A673 (cell line): Measurements from ENCODE around the gene SYTL3. TPM values are rescaled to one million over a fixed set of nuclear protein-coding genes. Genes with fewer than 3 reads are reported as not detected.
A peak's percentile ranks its signal among the peaks of the same experiment; 100 is the strongest.

ENCODE experiments used
- BruUV-seq: library from RNA; stranded (reverse); fragments of 400-500 nt; replicated peaks from 2 replicates; lab custom pipeline; 2021; lab: Mats Ljungman, UMichigan
- CTCF ChIA-PET: fragments of 300-600 bp; sonication (Branson Sonifier 250); formaldehyde crosslinking; loops from one replicate; lab custom pipeline; 2022; ENCODE audit warnings: antibody characterized with exemption; lab: Charles Lee
- POLR2A ChIA-PET: fragments of 300-600 bp; sonication (Branson Sonifier 250); formaldehyde crosslinking; loops from one replicate; lab custom pipeline; 2022; ENCODE audit warnings: antibody characterized with exemption; ENCODE audit not compliant: low non-redundant PET; lab: Charles Lee
- DNase-seq: peaks from one replicate; pipeline ENCODE4 v3.0.0-alpha.2; 2015; ENCODE audit warnings: low spot score
- H3K27ac ChIP-seq: fragments of 200-600 bp; sonication (generic); 2 replicates; pipeline ENCODE4 v1.5.1; 2016; ENCODE audit warnings: mixed run types, low read depth, mild to moderate bottlenecking, mixed read lengths, antibody characterized with exemption, low read length; ENCODE audit not compliant: poor library complexity, severe bottlenecking
- H3K27me3 ChIP-seq: fragments of 200-600 bp; sonication (generic); replicated peaks from 2 replicates; pipeline ENCODE4 v1.6.1; 2017; ENCODE audit warnings: mixed run types, low read depth, mild to moderate bottlenecking, mixed read lengths, antibody characterized with exemption, low read length; ENCODE audit not compliant: insufficient read depth, poor library complexity
- H3K36me3 ChIP-seq: fragments of 200-600 bp; sonication (generic); 2 replicates; pipeline ENCODE4 v1.6.1; 2016; ENCODE audit warnings: mixed run types, mild to moderate bottlenecking, mixed read lengths, antibody characterized with exemption, low read length; ENCODE audit not compliant: insufficient read depth, poor library complexity, severe bottlenecking
- H3K4me1 ChIP-seq: fragments of 200-600 bp; sonication (generic); 2 replicates; pipeline ENCODE4 v1.6.1; 2017; ENCODE audit warnings: mixed run types, mild to moderate bottlenecking, mixed read lengths, antibody characterized with exemption, low read length; ENCODE audit not compliant: insufficient read depth, poor library complexity, severe bottlenecking
- H3K4me3 ChIP-seq: fragments of 200-600 bp; sonication (generic); 2 replicates; pipeline ENCODE4 v1.5.1; 2016; ENCODE audit warnings: low read depth, mixed run types, mild to moderate bottlenecking, mixed read lengths, low read length; ENCODE audit not compliant: poor library complexity, severe bottlenecking
- H3K9me3 ChIP-seq: fragments of 200-600 bp; sonication (generic); 2 replicates; pipeline ENCODE4 v1.6.1; 2016; ENCODE audit warnings: mixed run types, low read depth, mild to moderate bottlenecking, mixed read lengths, antibody characterized with exemption, low read length; ENCODE audit not compliant: poor library complexity, severe bottlenecking
- EZH2 ChIP-seq: fragments of 200-600 bp; sonication (generic); IDR thresholded peaks from 2 replicates; pipeline ENCODE4 v1.6.1; 2017; ENCODE audit warnings: borderline replicate concordance, low read depth, mild to moderate bottlenecking, mixed read lengths, antibody characterized with exemption, low read length; ENCODE audit not compliant: poor library complexity, severe bottlenecking
- intact Hi-C: fragments of 100-400 bp; cut with micrococcal nuclease; formaldehyde crosslinking; loops from one replicate; pipeline ENCODE4 v1.10.0; 2022; ENCODE audit not compliant: unreplicated experiment
- total RNA-seq: library from RNA; stranded (reverse); gene quantifications from 2 replicates; pipeline ENCODE4 v1.2.3, GENCODE V29; 2021
- TF ChIP-seq, protein P1 (sequence below): fragments of 300-800, 200-600 bp; sonication (generic); conservative IDR thresholded peaks from 2 replicates; pipeline ENCODE4 v1.5.1; 2017; ENCODE audit warnings: low read depth, mild to moderate bottlenecking, antibody characterized with exemption, low read length, moderate library complexity, mixed read lengths

Gene SYTL3
- total RNA-seq, 1 experiment from 2014 or later, result 0.82 TPM

DNA sequence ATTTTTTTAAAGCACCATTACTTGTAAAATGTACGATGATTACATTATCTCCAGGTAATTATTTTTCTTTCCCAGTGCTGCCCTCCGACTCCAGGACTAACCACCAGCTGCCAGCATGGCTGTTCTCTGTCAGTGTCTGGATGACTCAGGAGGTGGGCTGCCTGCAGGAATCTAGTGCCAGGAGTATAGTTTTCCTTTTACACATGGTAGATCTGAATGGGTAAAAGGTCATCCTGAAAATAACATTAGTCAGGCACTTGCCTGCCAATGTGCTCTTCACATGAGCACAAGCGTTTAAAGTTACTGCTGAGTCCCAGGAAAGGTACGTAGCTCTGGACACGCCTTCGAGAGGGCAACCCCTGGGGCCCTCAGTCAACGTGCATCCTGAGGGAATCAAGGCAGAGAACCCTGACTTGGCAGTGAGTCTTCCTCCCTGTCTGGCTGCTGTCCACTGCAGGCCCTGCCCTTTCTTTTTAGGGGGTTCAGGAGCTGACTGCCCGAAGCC lies 7.7 kb upstream of the SYTL3 start:
- no peak overlapping the region for H3K27ac ChIP-seq
- TF ChIP-seq, protein P1, sequence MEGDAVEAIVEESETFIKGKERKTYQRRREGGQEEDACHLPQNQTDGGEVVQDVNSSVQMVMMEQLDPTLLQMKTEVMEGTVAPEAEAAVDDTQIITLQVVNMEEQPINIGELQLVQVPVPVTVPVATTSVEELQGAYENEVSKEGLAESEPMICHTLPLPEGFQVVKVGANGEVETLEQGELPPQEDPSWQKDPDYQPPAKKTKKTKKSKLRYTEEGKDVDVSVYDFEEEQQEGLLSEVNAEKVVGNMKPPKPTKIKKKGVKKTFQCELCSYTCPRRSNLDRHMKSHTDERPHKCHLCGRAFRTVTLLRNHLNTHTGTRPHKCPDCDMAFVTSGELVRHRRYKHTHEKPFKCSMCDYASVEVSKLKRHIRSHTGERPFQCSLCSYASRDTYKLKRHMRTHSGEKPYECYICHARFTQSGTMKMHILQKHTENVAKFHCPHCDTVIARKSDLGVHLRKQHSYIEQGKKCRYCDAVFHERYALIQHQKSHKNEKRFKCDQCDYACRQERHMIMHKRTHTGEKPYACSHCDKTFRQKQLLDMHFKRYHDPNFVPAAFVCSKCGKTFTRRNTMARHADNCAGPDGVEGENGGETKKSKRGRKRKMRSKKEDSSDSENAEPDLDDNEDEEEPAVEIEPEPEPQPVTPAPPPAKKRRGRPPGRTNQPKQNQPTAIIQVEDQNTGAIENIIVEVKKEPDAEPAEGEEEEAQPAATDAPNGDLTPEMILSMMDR, result no peak
- no peak for TF ChIP-seq EZH2
- no peaks in the 10 kb centered on the region for H3K9me3 ChIP-seq
- ChIA-PET CTCF (no interaction called here), POLR2A (interaction anchor here (0.6 kb wide), 1 partner anchor 418 kb away, joined by 3 read pairs; no protein-coding TSS in a partner anchor)
- intact Hi-C loops, result no loop called here
- BruUV-seq, result no TSS peak
- no peak overlapping the region for H3K4me3 ChIP-seq
- H3K36me3 ChIP-seq, result no peaks in the 10 kb centered on the region
- no peaks in the 10 kb centered on the region for H3K27me3 ChIP-seq
- H3K4me1 ChIP-seq, result peaks cover 19% of the 10 kb centered on the region
- DNase-seq, result no peak

DNA sequence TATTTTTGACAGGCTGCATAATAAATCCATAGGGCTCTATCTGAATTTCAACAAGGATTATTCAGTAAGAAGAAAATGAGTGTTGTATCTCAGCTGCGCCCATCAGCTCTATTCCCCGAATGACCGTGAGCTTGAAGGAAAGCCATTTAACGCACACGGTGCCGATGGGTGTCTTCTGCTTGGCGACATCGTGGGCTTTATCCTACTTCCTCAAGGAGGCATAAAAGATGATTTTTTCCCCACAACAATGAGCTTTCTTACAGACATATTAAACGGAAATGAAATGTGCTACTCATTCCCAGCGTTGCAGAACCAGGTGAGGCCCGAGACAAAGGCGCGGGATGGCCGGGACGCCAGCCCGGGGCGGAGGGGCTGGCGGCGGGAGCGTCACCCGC lies 6.0 kb upstream of the SYTL3 start:
- intact Hi-C loops, result no loop called here
- TF ChIP-seq EZH2, result no peak
- TF ChIP-seq, protein P1, result no peak
- ChIA-PET CTCF (no interaction called here), POLR2A (no interaction called here)
- H3K36me3 ChIP-seq, result no peaks in the 10 kb centered on the region
- no peaks in the 10 kb centered on the region for H3K27me3 ChIP-seq
- no TSS peak for BruUV-seq
- H3K4me1 ChIP-seq, result peaks cover 20% of the 10 kb centered on the region
- peak overlapping the region; percentile 83 for H3K27ac ChIP-seq
- DNase-seq, result no peak
- peak overlapping the region; percentile 96 for H3K4me3 ChIP-seq
- no peaks in the 10 kb centered on the region for H3K9me3 ChIP-seq

DNA sequence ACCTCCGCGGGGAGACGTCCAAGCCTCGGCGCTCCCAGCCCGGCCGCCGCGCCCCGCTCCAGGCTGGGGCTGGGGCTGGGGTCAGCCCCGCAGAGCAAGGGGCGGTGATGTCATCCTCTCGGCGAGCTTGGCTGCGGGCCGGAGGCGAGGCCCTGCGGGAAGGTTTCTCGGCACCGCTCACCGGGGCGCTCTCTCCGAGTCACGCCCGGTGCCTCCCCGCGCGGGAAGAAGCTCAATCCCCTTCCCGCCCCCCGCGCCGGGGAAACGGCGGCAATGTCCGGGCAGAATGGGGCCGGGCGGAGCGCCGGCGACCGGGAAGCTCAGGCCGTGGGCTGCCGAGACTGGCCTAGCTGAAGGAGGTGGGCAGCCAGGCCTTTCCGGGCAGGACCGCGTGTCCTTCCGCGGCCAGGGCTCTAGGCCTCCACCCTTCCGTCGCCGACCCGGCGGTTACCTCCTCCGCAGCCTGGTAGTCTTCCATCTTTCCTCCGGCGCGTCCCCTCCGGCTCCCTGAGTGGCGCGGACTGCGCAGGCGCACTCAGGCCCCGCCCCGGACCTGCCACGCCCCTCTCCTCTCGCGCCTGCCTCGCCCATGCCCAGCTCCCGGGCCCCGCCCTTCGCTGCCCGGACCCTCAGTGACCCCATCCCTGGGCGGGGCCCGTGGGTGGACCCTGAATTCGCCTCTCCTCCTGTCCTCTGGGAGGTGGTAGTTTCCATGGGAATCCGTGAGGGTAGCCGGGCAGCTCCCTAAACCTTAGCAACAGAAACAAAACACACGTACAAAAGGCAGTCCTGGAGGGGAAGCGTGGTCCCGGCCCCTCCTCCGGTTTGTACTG lies 5.4 kb upstream of the SYTL3 start, which contains the start of gene DYNLT1:
TSS of gene DYNLT1 (minus strand) at position 513 of the 833 bp plus-strand sequence. CDS start at position 478, 35 bp downstream.
- peak; percentile 89 for DNase-seq
- BruUV-seq, result no TSS peak

More for the DNA sequence above, 5.4 kb upstream of the SYTL3 start, which contains the start of gene DYNLT1:
- H3K9me3 ChIP-seq, result no peaks in the 10 kb centered on the region
- peaks cover 22% of the 10 kb centered on the region for H3K4me1 ChIP-seq
- CTCF ChIA-PET, result no interaction called here
- POLR2A ChIA-PET, result no interaction called here
- peak within 1 kb of the TSS; percentile 83 for H3K27ac ChIP-seq
- TF ChIP-seq, protein P1, result no peak
- TF ChIP-seq EZH2, result no peak
- H3K4me3 ChIP-seq, result peak within 1 kb of the TSS; percentile 96
- intact Hi-C loops, result no loop called here
- no peaks in the 10 kb centered on the region for H3K27me3 ChIP-seq
- no peaks in the 10 kb centered on the region for H3K36me3 ChIP-seq
